Germinal center (tissue), 1 donor: ENCODE data around the gene PTDSS2.
"Not testable (repeated sequence)": the region's sequence is repeated elsewhere in the genome, so short reads cannot be mapped to it uniquely, and the experiment has no call there.

ENCODE experiments used
- DNase-seq: peaks from one replicate; pipeline ENCODE4 v3.0.0; 2012; ENCODE audit warnings: mixed read lengths, low spot score

Gene PTDSS2

DNA sequence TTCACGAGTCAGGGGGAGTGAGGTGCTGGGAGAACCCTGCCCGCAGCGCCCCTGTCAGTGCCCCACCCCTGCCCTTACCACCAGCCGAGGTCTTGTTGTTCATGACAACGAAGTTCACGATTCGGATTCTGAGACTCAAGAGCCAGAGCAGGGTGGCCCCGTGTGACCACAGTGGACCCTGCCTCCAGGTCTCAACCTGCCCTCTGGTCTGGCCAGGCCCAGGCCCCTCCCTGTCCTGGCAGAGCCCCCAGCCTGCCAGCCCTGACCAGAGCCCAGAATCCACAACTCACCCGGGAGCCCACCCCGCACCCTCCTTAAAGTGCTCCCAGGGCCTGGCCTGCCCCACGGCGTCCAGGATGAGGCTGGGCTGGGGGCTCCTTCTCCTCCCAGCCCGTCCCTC lies 18.2 kb upstream of the PTDSS2 start:
- no peak for DNase-seq

DNA sequence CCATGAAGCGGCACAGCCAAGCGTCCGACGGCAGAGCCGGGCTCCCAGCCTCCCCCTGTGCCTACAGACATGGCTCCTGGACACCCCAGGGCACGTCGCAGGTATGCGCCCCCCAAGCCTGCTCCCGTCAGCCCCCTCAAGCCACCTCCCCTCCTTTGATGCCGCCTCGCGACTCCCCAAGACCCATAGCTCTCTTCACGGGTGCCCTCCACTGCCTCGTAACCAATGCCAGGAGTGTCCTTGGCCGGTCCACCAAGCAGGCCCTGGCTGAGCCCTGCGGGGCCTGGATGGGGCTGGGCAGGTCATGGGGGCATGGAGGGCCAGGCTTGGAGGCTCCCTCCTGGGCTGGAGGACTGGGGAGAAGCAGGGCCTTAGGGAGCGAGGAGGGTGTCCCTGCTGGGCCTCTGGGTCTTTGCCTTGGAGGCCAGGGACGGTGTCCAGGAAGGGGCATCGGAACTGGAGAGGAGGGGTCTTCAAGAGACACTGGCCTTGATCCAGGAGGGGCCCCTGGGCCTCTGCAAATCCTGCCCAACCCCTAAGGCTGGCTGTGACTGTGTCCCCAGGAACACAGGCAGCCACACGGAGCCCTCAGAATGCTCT lies 17.5 kb upstream of the PTDSS2 start:
- DNase-seq = no peak

DNA sequence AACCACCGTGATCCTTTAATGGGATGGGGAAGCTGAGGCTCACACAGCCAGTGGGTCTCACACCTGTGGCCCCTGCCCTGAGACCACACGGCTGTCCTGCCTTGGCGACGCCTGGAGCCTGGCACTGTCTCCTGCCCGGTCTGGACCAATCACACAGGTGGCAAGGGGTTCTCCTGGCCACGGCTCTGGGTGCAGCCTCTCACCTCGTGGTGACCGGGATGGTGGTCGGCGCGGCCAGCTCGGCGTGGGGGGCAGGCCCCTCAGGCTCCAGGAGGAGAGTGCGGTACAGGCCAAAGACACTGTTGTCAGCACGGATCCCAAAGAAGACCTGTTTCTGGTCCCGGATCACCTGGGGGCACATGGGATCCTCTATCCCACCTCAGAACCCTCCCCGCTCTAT lies 17.0 kb upstream of the PTDSS2 start:
- no peak for DNase-seq

DNA sequence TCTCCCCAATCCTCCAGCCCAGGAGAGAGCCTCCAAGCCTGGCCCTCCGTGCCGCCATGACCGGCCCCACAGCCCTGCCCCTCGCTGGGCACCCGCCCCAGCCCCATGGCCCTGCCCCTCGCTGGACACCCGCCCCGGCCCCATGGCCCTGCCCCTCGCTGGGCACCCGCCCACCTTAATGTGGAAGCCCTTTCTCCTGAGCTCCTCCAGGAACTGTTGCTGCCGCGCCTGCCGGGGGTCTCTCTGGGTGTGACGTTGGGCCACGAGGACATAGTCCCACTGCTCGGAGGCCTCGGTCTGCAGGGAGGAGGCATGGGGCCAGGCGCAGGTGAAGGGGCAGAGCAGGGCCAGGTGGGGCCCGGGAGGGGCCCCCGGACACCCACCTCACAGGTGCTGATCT lies 16.4 kb upstream of the PTDSS2 start:
- DNase-seq = no peak

DNA sequence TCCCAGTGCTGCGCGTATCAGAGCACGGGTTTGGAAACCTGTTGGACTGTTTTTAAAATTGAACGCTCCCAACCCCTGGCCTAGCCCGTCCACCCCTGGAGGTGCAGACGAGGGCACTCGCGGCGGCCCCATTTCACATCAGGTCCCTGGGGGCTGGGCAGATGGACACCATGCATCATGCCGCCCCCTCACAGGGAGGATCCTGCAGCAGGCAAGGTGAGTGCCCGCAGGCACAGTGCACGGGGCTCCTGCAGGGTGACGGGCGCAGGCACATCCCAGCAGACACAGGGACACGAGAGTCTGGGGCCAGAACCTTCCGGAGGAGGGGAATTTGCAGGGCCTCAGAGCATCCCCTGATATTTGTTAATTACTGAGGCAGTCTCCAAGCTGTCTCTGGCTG lies 15.6 kb upstream of the PTDSS2 start:
- DNase-seq = no peak

DNA sequence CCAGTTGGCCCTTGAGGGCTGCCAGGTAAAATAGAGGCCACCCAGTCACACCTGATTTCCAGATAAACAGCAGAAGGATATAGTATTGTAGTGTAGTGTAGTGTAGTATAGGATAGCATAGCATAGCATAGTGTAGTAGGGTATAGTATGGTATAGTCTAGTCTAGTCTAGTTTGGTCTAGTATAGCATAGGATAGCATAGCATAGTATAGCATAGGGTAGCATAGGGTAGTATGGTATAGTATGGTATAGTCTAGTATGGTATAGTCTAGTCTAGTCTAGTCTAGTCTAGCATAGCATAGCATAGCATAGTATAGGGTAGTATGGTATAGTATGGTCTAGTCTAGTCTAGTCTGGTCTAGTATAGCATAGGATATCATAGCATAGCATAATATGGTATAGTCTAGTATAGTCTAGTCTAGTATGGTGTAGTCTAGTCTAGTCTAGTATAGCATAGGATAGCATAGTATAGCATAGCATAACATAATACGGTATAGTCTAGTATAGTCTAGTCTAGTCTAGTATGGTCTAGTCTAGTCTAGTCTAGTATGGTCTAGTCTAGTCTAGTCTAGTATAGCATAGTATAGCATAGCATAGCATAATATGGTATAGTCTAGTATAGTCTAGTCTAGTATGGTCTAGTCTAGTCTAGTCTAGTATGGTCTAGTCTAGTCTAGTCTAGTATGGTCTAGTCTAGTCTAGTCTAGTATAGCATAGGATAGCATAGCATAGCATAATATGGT lies 14.9 kb upstream of the PTDSS2 start:
- DNase-seq = not testable (repeated sequence)

DNA sequence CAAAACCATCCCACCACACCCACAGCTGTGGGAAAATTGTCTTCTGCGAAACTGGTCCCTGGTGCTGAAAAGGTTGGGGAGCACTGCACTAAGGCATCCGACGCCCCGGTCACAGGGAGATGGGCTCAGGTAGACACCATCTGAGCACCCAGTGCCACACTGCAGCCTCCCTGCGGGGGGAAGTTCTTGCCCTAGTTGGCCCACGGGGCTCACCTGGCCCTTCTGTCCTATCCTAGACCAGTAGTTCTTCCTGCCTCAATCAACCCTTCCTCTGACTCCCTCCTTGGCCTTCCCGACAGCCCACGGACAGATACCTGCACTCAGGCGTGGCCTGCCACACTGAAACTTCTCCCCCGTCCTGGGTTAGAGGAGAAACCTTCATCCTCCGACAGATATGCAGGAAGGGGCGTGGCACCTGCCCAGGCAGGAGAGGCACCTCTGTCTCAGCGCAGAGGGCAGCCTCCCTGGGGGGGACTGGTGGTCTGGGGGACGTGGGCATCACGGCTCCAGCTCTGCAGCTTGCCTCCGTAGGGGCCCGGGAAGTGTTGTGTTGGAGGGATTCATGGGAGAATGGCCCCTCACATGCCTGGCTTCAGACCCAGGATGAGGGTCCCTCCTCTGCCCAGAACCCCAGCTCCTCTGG lies 12.7 kb upstream of the PTDSS2 start:
- DNase-seq = no peak

DNA sequence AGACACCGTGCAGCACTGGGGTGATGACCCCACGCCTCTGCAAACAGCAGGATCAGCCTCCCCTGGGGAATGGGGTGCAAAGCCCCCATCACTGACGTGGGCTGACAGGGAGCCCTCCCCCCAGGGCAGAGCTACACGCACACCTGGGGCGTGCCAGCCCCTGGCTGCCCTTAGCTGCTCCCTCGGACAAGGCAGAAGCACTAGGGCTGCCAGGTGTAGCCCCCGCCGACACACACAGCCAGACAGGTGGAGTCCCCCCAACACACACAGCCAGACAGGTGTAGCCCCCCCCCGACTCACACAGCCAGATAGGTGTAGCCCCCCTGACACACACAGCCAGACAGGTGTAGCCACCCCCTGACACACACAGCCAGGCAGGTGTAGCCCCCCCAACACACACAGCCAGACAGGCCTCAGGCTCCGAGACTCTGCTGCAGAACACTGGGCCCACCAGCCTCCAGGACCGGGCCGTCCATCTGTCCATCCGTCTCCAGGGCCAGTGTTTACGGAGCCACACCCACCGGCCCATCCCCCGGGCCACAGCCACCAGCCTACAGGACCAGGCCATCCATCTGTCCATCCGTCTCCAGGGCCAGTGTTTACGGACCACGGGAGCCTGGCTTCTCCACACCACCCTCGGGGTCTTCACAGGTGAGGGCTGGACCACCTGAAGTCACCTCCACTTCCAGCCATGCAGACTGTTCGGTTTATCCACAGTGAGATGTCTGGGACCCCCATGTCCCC lies 11.8 kb upstream of the PTDSS2 start:
- no peak for DNase-seq

DNA sequence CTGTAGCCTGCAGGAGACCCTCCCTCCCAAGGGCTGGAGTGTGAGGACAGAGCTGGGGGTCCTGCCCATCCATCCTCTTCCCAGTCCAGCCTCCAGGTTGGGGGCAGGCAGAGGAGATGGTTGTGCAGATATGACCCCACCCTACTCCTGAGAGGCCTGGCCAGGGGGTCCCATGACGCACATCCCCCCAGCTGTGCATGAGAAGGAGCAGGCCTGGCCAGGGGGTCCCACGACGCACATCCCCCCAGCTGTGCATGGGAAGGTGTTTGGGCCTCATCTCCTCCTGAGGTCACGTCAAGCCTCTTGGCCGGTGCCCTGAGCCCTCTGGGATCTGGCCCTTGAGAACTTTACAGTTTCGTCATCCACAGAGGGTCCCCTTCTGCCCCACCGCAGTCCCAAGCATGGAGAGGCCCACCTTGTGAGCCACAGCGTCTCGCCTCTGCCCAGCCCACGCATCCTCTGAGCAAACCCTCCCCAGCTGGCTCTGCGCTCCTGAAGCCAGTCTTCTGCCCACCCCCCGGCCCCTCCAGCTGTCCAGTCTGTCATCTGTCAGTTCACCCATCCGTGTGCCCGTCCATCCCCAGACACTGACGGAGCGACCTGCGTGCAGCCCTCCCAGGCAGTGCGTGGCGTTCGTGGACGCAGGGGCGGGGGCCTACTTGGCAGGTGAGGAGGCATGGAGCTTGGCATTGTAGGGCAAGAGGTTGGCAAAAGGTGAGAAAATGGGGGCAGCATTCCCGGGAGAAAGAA lies 10.6 kb upstream of the PTDSS2 start:
- DNase-seq = no peak

DNA sequence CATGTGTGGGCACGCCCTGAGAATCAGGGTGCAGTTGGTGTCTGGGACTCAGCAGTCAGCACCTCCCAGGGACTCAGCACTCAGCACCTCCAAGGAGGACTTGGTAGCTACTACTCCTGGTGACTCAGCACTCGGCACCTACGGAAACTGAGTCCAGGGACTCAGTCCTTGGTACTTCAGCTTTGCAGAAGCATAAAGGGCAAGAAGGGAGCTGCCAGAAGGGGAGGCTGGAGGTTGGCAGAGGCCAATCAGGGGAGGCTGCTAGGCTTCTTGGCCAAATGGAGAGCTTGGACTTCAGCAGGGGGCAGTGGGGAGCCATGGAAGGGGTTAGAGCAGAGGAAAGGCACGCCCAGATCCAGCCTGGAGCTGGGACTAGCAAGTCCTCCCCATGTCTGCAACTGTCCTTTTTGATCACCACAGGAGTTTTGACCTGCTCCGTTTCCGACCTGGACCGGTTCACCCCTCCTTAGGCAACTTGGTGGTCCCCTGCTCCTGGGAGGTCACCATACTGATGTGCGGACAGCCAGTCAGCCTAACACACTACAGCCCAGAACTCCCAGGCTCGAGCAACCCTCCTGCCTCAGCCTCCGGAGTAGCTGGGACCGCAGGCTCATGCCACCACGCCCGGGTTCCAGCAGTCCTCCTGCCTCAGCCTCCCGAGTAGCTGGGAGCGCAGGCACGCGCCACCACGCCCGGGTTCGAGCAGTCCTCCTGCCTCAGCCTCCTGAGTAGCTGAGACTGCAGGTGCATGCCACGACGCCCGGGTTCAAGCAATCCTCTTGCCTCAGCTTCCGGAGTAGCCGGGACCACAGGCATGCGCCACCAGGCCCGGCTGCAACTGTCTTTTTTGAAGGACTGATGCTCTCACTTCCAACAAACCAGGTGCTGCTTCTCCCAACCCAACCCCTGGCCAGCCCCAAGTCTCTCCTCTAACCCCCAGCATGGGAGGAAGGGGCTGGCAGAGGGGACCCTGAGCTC lies 9.7 kb upstream of the PTDSS2 start:
- DNase-seq = no peak

DNA sequence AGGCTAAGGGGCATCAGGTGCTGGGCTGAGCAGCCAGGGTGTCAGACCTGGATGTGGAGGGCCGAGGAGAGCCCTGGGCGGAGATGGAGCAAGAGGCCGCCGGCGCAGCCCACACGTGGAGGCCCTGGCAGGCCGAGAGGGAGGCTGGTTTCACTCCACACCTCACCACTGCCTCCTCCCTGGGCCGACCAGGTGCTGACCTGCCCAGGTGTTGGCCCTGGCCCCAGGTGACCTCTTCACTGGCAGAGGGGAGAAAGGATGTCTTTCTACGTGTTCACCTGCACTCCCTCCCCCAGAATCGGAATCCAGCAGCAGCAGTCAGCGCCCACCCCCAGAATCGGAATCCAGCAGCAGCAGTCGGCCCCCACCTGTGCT lies 9.0 kb upstream of the PTDSS2 start:
- DNase-seq = no peak

DNA sequence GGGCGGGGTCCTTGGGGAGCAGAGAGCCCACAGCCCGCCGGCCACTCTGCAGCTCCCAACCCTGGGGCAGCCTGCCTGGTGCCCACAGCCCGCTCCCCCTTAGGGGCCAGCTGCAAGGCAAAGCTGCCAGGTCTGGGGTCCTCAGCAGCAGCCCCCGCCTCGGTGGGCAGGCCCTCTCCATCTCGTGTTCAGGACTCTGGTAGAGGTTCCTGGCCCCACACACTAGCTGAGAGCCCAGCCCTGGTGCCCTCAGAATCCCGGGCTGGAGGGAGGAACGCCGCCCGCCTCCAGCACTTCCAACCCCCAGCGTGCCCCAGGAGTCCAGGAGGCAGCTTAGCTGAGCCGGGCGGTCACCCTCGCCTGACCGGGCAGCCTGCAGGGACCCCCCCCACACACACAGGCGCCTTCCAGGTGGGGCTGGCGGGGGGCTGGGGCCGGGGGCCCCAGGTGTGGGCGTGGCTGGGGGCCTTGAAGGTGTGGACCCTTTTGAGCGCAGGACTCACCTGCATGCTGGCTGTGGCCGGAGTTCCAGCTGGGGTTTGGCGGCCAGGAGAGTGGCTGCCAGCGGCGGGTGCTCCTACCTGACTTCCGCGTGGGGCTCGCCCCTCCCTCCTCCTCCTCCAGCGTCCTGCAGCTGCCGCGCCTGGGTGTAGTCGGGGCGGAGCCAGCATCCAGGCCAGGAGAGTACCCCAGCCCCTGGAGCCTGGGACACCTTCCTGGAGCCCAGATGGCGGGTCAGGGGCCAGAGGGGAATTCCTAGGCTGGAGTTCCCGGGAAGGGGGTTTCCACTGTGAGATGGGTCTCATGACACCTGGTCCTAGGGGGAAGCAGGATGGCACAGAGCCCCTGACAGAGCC lies 8.4 kb upstream of the PTDSS2 start, which contains the start of gene ANO9:
ANO9 (minus strand) TSS at position 594 of the 857 bp plus-strand sequence; CDS start at position 509, 85 bp downstream.
- DNase-seq = peak; percentile 75

DNA sequence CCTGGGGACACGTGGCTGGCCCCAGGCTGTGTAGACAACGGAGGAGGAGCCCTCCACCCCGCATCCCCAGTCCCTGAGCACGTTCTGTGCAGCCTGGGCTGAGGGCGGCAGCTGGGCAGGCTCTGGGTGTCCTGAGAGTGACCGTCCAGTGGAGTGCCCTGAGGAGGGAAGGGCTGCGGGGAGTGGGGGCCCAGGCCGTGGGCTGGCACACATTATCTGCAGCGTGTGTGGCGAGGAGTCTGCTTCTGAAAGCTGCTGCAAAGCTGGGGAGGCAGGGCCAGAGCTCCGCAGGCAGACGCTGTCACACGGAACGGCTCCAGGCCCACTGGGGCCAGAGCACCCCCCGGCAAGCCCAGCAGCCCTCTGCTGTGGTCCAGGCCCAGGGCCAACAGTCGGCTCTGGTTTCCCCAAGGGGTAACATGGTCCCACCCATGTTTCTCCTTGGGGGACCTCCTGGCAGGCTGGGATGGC lies 7.4 kb upstream of the PTDSS2 start:
- no peak for DNase-seq

DNA sequence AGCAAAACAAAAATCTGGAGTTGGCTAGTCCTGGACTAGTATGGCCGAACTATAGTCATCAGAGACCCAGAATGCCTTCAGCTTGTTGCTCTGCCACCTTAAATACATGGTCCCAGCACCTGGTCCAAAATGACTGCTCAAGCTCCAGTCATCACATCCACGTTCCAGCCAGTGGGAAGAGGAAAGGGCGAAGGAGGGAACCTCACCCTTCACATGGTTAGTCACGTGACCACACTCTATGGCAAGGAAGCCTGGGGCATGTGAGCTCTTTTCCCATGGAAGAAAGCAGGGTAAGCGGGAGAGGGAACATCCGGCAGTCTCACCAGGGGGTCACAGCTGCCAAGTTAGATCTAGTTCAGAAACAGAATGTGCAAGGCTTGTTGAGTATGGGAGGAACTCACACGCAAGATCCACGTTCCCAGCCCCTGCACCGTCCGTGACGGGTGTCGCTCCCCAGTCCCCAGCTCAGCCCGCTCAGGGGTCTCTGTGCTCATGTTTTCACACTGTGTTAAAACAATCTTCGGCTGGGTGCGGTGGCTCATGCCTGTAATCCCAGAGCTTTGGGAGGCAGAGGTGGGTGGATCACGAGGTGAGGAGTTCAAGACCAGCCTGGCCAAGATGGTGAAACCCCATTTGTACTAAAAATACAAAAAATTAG lies 6.4 kb upstream of the PTDSS2 start:
- no peak for DNase-seq

DNA sequence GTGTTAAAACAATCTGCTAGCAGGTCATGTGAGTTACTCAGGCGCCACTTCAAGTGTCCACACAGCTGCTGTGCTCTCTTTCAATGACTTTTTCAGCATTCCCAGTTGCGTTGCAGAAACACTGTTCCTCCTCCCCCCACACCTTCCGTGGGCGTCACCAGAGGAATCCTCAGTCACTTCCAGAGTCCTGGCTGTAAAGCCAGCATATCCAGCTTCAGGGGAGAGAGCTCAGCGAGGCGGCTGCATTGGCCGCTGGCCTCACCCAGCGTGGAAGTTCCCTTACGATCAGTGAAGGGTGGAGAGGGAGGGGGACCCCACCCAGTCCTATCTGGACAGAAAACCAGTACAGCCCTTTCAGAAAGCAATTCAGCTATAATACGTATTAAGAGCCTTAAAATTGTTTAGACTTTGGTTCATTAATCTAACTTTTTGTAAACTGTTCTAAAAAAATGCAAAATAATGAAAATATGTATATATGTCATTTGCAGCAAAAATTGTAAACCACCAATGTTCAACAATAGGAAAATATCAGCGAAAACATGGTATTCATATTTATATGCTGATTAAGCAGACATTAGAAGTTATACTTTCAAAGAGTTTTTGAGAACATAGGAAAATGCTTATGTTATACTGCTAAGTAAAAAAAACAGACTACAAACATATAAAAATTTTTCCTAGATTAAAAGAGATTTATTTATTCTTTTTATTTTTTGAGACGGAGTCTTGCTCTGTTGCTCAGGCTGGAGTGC lies 5.5 kb upstream of the PTDSS2 start:
- no peak for DNase-seq

DNA sequence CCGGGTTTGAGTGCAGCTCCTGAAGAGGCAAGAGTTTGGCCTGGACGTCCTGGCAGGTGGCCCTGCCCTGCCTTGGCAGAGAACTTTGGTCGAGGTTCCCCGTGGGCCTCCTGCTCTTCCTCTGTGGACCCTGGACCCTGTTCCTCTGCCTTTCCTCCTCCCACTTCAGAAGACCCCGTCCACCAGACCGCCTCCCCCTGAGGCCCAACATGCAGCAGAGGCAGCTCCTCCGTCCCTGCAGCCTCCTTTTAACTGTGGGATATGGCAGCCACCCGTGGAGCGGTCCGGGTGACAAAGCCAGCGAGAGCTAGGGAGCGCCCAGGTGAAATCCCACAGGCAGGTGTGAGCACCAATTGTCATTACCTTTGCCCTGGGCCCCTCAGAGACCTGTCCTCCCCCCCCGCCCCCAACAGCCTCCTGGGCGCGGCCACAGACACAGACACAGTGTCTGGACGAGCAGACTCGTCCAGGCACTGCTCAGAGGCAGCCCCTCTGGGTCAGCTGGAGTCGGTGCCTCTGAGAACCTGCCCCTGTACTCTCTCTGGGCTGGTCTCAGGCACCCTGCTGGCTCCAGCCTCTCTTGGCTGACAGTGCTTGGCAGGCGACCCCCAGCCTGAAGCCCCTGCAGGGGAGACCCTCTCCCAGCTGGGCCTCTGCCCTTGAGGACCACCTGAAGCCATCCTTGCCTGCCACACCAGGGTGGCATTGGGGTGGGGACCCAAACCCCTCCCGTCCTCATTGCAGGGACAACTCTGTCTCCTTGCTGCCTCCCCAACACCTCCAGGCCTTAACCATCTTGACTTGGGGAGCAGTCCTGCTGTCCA lies 4.1 kb upstream of the PTDSS2 start:
- DNase-seq = no peak

DNA sequence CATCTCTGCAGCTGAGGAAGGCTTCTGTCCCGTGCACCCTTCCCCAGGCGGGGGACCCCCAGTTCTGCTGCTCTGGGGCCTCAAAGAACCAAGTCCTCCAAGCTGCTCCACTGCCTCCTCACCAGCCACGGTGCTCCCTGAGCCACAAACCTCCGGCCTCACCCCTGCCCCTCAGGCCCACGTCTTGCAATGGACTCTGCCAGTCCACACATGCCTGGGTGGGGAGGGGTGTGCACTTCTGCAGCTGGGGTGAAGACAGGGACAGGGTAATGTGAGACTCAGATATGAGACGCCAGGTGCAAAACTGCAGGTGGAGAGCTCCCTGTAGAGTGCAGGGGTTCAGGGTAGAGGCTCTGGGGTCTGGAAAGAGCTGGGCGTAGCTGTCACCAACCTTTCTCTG lies 3.2 kb upstream of the PTDSS2 start:
- no peak for DNase-seq
